Measurements from ENCODE around the gene MAPK6. TPM values are rescaled to one million over a fixed set of nuclear protein-coding genes. Genes with fewer than 3 reads are reported as not detected.
"Not testable (repeated sequence)": the region's sequence is repeated elsewhere in the genome, so short reads cannot be mapped to it uniquely, and the experiment has no call there.

Gene MAPK6
- total RNA-seq (2014; rRNA removed; shearing (Covaris generic)) = 153 and 160 TPM in 2 replicates
- 47.4 and 78.7 TPM in 2 replicates for polyA plus RNA-seq (2014; cell fraction: nucleus; rRNA removed)

DNA sequence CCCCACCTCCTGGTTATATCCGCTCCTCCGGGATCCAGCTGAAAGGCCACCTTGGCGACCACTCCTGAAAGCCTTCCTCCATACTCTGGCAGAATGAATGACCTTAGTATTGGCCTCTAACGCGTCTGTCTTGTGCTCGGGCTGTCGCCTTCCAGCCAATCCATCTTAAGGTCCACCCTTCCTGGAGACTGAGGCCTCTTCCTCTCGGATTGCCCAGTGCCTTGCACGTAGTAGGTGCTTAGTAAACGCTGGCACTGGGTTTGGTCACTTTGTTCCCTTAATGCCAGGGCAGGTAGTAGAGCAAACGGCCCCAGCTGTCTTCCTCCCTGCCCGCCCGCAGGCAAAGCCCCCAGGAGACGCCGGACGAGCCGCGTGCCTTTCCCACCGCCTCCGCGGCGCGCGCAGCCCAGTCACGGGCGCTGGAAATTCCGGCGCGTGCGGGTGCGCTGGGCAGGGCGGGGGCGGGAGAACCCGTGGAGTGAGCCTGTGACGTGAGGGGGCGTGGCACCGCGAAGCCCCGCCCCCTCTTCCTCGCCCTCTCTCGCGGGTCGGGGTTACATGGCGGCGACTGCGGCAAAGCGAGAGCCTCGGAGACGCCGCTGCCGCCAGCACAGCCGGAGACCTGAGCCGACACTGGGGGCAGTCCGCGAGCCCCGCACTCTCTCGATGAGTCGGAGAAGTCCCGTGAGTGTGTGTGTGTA is at the start of gene MAPK6:
Gene MAPK6 (plus strand): TSS at position 527 of the 701 bp plus-strand sequence. CDS start 27,242 bp downstream, outside the sequence.
- DNase-seq (ENCODE audit: extremely low read depth, low read depth) = peak; percentile 85

DNA sequence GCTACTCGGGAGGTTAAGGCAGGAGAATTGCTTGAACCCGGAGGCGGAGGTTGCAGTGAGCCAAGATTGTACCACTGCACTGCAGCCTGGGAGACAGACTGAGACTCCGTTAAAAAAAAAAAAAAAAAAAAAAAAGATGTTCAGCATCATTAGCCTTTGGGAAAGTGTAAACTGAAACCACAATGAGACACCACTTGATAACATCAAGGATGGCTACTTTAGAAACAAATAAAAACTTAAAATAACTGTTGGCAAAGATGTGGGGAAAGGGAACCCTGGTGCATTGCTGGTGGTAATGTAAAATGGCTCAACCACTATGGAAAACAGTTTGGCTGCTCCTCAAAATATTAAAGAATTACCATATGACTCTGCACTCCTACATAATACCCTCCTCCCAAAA is 49.3 kb upstream of the MAPK6 start:
- DNase-seq (ENCODE audit: extremely low read depth, low read depth) = no peak

DNA sequence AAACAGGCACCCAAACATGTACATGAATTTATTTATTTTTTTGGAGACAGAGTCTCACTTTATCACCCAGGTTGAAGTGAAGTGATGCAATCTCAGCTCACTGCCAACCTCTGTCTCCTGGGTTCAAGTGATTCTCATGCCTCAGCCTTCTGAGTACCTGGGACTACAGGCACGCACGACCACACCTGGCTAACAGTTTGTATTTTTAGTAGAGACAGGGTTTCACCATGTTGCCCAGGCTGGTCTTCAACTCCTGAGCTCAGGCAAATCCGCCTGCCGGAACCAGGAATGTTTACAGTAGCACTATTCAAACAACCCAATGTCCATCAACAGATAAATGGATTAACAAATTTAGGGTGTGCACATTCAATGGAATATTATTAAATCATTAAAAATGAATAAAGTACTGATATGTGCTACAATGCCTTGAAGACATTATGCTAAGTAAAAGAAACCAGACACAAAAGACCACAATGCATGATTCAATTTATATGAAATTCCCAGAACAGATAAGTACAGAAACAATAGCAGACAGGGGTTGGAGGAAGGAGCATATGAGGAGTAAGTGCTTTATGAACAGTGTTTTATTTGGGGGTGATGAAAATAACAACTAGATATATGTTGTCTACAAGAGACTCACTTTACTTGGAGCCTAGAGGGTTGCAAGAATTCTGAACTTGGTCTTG is 48.7 kb upstream of the MAPK6 start:
- no peak for DNase-seq (ENCODE audit: extremely low read depth, low read depth)

DNA sequence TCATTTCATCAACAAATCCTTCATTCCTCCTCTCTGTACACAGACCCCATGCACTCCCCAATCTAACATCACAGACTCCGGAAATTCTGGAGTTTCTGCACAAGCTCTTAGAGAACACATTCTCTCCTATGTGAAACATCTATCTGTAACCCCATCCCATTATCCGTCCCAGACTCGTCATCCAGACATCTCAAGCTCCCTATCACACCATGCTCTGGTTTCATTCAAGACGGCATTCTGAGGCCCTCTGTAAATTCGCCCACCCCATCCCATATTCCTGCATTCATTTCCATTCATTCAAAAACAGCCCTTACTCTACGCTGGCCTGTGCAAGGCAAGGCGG is 48.0 kb upstream of the MAPK6 start:
- DNase-seq (ENCODE audit: extremely low read depth, low read depth) = no peak

DNA sequence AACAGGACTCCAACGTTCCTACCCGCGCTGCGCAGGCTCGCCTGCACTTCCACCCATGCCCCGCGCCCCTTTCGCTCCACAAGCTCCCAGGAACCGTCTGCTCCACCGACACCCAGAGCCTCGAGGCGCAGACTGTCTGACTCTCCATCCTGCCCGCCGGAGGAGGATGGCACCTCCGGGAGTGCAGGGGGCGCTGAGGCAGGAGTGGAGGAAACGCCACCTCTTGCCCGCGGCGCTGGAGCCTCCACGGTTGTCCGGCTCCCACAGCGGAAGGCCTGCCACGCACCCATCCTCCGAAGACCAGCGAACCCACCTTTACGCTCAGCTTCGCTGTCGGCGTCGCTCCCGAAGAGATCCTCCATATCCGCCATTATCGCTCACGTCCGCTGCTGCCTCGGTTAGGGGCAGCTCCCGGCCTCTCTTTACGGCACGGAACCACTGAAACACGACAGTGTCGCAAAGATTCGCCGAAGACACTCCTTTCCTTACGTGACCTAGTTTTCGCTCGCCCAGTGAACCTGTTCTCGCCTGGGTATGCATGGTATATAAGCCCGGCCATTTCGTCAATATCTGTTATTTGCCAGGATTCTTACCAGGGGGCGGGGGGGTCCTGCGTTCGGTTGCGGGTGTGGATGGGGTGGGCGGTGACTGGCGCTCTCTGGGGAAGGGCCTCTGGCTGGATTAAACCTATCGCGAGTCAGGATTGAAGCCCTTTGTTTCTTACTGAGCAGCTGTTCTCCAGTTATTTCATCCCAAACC is 47.5 kb upstream of the MAPK6 start, which contains the start of gene LEO1:
Gene LEO1 (minus strand): TSS at position 404 of the 759 bp plus-strand sequence. CDS start 33 bp downstream, at position 371.
- peak; percentile 93 for DNase-seq (ENCODE audit: extremely low read depth, low read depth)

DNA sequence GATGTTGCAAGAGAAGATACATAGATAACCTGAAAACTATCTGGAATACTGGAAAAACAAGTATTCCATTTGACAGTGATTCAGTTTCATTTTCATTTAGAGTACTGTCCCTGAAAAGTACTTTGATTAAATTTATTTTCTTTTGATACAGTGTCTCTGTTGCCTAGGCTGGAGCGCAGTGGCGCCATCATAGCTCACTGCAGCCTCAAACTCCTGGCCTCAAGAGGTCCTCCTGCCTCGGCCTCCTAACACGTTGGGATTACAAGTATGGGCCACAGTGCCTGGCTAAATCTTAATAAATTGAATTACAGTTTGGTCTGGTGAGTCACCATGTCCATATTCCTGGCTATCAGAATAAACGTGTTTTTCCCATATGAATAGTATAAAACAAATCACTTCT is 45.8 kb upstream of the MAPK6 start:
- no peak for DNase-seq (ENCODE audit: extremely low read depth, low read depth)

DNA sequence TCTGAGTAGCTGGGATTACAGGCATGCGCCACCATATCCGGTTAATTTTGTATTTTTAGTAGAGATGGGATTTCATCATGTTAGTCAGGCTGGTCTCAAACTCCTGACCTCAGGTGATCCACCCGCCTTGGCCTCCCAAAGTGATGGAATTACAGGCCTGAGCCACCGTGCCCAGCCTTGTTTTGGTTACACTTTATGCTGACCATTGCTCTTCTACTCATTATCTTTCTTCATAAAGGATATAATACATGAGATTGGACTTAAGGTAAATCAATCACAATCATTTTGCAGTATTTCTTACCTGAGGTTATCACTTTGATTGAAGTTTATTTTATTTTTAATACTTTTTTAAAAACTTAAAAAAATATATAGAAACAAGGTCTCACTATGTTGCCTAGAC is 45.2 kb upstream of the MAPK6 start:
- DNase-seq (ENCODE audit: extremely low read depth, low read depth) = no peak

DNA sequence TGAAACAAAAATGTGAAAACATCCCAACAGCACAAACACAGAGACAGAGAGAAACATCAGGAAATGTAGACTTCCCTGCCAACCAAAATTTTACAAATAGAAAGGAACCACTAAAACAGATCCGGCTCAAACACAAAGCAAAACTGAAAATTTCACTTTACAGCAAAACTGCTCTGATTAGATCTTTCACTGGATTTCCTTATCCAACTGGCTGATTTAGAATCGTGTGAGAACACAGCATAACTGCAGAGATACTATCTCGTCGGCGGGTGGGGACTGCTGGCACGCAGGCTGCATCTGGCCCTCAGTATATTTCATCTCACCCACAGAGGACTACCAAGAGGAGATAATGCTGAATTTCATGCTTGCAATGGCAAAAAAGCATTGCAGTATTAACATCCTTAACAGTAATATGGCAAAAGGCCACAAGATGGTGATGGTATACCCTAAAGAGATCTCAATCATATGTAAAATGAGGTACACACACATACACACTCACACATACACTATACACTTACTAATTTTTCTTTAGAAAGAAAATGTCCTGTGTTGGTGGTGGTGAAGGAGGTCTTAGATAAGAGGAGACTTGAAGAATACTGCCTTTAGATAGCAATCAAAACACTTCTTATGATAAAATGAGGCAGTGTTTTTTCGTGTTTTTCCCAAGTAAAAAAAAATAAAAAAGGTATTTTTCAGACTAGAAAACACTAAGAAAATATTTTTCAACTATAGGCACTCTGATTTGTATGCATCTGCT is 36.8 kb upstream of the MAPK6 start:
- DNase-seq (ENCODE audit: extremely low read depth, low read depth) = peak; percentile 88

DNA sequence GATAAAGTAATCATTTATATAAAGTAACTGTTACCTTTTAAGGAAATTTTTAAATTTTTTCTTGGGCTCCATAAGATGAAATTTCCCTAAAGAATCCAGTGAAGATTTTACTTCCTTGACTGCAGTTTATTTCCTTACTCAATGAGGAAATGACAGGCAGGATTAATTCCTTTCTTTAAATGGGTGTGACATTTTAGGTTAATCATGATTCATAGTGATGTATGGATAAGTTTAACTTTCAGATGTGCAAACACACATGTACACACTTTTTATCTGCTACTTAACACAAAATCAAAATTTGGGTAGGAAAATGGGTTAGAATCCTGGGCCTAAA is 36.3 kb upstream of the MAPK6 start:
- no peak for DNase-seq (ENCODE audit: extremely low read depth, low read depth)

DNA sequence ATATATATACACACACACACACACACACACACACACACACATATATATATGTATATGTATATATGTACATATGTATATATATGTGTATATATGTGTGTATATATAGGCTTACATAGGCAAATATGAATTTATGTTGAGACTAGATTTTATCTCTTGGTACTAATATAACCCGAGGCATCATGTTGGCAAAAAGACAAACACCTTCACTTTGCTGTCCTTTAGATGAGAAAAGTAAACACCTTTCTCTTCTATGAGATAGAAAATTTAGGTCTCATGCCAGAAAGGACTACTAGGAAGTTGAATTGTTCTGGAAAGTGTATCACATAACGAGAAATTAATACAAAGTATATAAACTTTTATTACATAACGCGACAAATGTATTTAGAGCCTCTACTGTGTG is 27.9 kb upstream of the MAPK6 start:
- DNase-seq (ENCODE audit: extremely low read depth, low read depth) = no peak

DNA sequence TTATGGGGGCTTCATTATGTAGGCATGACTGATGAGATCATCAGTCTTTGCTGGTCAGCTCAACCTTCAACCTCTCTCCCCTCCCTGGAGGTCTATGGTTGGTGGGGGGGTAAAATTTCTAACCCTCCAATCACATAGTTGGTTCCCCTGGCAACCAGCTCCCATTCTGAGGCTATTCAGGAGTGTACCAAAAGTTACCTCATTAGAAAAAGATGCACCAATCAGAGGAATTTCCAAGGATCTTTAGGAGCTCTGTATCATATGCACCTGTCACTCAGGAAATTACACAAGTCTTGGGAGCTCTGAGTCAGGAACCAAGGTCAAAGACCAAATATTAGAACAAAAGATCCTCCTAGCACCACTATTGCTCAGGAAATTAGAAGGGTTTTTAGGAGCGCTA is 26.1 kb upstream of the MAPK6 start:
- DNase-seq (ENCODE audit: extremely low read depth, low read depth) = no peak

DNA sequence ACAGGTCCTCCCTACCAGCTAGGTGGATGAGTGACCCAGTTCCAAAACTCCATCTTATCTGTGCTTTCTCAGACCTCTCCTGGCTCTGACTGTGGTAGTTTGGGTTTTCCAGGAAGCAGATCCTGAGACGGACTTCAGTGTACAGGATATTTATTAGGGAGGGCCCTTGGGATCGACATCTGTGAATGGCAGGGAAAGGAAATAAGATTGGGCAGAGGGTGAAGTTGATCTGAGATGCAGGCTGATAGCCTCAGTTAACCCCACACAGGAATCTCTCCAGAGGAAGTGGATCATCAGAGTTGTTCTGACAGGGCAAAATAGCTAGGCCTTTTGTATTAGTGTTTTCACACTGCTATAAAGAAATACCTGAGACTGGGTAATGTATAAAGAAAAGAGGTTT is 16.7 kb upstream of the MAPK6 start:
- DNase-seq (ENCODE audit: extremely low read depth, low read depth) = no peak

DNA sequence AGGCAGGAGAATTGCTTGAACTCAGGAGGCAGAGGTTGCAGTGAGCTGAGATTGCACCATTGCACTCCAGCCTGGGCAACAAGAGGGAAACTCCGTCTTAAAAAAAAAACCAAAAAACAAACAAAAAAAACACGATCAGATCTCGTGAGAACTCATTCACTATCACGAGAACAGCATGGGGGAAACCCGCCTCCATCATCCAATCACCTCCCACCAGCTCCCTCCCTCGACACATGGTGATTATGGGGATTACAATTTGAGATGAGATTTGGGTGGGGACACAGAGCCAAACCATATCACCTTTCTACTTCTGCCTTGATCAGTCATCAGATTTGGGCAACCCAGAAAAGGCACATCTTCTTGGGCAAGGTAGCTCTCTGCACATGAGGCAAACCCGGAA is 15.9 kb upstream of the MAPK6 start:
- DNase-seq (ENCODE audit: extremely low read depth, low read depth) = not testable (repeated sequence)

DNA sequence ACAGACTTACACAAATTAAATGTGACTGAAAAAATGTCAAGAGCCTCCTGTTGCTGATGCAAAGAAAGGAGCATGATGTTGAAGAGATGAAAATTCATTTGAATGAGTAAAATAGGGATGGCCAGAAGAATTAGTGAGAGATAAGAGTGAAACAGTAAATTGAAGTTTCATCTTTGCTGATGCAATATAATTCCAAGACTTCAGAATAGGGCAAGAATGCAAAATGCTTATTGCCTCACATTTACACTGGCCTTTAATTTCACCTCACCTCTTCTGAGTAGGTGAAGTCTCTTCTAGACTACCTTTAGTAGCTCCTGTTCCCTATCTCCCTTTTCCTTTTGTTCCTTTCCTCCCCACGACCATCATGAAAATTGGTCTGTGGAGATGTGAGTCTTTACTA is 15.3 kb upstream of the MAPK6 start:
- DNase-seq (ENCODE audit: extremely low read depth, low read depth) = no peak

DNA sequence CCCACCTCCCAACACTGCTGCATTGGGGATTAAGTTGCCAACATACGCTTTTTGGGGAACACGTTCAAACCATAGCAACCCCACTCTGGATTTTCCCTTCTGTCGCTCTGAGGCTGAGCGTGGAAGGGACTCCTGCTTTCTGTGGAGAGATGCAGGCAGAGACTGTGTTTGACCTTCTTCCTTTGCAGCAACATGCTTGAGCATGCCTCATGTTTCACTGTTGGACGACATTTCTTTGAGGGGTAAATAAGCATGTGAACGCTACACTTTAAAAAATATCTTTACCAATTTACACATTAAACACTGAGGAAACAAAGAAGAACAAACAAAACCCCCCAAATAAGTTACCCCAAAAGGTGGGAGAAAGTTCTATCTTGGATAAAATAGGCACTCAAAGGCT is 14.2 kb upstream of the MAPK6 start:
- DNase-seq (ENCODE audit: extremely low read depth, low read depth) = no peak

DNA sequence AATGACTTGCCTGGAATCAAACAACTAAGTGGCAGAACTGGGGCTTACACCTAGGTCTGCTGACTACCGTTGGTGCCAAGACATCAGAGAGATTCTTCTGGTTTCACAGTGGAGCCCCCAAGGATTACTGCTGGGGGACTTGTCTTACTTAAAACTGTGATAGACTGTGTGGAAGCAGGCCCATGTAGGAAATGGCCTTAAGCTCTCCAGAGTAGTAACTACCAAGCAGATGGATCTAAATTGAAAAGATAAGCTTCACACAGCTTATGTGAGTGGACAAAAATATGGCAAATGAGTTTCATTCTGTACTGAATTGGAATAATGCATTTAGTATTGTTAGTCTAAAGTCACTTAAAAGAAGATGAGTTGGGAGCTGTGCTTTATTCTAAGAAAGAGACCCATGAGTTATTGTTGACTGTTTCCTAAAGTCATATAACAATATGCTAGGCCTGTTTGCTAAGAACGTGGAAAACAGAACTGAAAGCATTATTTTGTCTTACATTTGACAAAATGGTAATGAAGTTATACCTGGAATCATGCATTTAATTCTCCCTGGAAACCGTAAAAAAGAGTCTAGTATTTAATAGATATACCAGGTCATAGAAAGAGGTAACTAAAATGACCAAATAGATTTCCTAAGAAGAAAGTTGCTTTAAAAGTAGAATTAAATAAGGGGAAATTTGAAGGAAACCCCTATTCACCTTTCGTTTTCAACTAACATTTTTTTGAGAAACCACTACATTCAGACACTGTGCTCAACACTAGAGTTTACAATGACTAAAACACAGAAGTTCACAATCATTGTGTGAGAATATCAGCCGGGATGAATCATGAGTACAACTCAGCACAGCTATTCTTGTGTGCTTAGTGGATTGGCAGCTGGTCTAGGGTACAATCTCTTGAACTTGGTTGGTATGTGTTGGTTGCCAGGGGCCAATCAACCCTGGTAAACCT is 13.0 kb upstream of the MAPK6 start:
- DNase-seq (ENCODE audit: extremely low read depth, low read depth) = no peak

DNA sequence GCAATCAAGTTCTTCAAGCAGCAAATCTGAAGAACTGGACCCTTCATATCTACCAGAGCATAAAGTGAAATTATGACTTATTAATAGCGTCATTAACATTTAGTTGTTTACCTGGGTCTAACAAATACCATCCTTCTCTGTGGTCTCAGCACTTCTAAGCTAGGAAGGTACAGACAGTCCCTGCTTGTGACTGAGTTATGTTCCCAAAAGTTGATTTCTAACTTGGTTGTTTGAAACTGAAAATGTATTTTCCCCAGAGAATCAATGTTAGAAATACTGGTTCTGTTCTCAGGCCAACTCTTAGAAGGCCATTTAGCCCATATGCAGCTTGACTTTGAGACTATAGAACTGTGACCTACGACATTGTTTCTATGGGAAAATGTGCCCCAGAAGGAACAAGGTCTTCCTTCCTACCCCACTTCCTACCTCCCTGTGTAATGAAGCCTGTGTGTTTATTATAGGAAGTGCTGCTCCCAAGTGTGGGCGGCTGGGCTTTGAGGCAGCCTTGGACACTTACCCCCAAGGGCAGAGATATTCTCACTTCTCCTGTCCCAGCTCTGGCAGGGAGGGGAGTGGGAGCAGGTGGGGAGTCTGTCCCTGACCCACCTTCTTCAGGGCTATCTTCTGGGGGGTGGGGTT is 12.2 kb upstream of the MAPK6 start:
- DNase-seq (ENCODE audit: extremely low read depth, low read depth) = no peak

DNA sequence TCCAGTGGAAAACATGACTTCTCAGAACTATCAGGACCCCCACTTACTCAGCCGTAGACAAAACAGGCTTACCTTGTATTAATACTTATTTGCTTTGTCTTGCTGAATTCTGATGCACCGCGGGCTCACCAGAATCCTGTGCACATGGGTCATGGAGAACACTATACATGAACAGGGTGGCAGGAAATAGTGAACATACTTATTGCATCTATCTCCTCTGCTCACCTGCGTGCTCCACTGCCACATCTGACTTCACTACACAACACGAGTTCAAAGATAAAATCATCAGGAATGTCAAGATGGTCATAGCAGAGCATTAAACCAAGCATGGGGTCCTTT is 10.7 kb upstream of the MAPK6 start:
- no peak for DNase-seq (ENCODE audit: extremely low read depth, low read depth)

DNA sequence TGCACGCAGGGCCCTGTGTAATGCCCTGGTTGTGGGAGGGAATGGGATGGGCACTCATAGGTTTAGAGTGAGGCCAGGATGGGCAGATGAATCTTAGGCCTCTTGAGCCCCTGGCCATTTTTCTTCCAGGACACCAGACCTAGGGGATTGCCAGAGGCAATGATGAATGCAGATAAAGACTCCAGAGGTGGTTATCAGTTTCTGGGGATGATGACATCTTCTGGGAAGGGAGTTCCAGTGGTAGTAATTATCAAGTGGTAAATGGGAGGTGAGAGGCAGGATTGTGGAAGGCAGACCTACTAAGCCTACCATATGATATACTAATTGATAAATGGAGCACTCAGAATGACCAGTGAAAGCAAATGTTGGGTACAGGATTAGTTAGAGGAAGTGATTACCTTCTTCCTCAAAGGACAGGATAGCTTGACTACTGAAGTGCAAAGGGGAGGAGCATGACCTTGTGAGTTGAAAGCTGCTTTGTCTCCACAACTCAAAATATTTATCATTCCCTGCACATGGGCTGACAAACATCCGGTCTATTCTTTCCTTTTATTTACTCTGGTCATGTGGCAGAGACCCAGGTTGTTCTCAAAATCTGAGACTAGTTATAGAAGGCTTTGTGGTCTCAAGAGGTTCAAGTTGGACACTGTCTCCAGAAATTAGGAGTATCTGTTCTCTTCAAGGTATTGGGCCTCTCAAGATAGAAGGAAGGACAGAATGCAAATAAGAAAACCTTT is 10.2 kb upstream of the MAPK6 start:
- no peak for DNase-seq (ENCODE audit: extremely low read depth, low read depth)

Measured in NCI-H460 (cell line).